Right ventricle myocardium superior (tissue), 1 donor: ENCODE measurements around the gene GAST. TPM values are rescaled to one million over a fixed set of nuclear protein-coding genes. Genes with fewer than 3 reads are reported as not detected.

ENCODE experiments used
- ATAC-seq: fragments of 200-7000 bp; cut with Tn5 transposase; one replicate; pipeline ENCODE4 v1.9.1; 2020; ENCODE audit warnings: mild to moderate bottlenecking; ENCODE audit not compliant: poor library complexity
- DNase-seq: peaks from one replicate; pipeline ENCODE4 v3.0.0-alpha.2; 2020
- intact Hi-C: fragments of 100-400 bp; cut with DNase I; formaldehyde crosslinking; loops from one replicate; pipeline ENCODE4 v1.11.2; 2022
- total RNA-seq: library from RNA; stranded (reverse); fragmentation: NEBNext Ultra II Directional; extraction: Animal tissue kit (Norgen Biotek cat#: 25700); gene quantifications from one replicate; pipeline ENCODE4 v1.2.1, GENCODE V29; 2021
- donor health status: DM: no; HTN: yes; CAD: no; lungs with severe emphysema.

The GAST gene
- total RNA-seq, 1 donor from 2014 or later = not detected

GRCh38 chr17:41734139-41734948 lies 22.2 kb downstream of the GAST start, which contains the start of gene HAP1:
Gene HAP1 (minus strand): TSS chr17:41734643. CDS start chr17:41734634, 9 bp downstream.
- DNase-seq = no peak
- intact Hi-C loops = loop anchor here (10.0 kb wide), 1 partner anchor 150 kb away; no protein-coding TSS in a partner anchor
- ATAC-seq = peak; percentile 36

DNA sequence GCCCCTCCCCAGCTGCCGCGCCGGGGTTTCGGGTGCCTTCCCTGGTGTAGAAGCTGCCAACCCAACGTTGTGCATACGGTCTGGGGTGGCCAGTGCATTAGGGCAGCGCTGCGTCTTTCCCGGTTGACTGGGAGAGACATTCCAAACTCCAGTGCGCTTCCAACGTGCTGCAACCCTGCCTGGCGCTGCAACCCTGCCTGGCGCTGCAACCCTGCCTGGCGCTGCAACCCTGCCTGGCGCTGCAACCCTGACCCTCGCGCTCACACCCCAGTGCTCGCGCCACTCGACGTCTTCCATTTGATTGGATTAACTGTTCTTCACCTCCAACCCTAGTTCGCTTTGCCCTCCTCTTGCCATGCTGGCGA lies 22.8 kb downstream of the GAST start:
- intact Hi-C loops = loop anchor here (10.0 kb wide), 1 partner anchor 150 kb away; no protein-coding TSS in a partner anchor
- no peak for ATAC-seq
- DNase-seq = no peak

GRCh38 chr17:41735744-41736143 lies 23.6 kb downstream of the GAST start:
- ATAC-seq (no peak), DNase-seq (no peak)
- intact Hi-C loops = loop anchor here (10.0 kb wide), 1 partner anchor 149 kb away; no protein-coding TSS in a partner anchor

DNA sequence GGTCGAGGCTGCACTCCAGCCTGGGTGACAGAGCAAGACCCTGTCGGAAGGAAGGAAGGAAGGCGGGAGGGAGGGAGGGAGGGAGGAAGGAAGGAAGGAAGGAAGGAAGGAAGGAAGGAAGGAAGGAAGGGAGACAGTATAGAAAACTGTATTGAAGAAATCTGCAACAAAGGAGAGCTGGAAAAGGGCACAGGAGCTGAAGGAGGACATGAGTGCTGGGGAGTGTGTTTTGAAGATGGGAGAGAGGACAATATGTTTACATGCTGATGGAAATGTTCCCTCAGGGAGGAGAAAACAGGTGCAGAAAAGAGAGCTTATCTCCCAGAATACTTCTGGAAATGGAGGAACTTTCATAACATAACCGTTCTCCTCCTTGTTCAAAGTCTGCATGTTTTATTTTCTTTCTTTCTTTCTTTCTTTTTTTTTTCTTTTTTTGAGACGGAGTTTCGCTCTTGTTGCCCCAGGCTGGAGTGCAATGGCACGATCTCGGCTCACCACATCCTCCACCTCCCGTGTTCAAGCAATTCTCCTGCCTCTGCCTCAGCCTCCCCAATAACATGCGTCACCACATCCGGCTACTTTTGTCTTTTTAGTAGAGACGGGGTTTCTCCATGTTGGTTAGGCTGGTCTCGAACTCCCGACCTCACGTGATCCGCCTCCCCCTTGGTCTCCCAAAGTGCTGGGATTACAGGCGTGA lies 25.0 kb downstream of the GAST start:
- ATAC-seq = no peak
- intact Hi-C loops = loop anchor here (1.0 to 10.0 kb wide), 2 partner anchors 64 to 148 kb away; no protein-coding TSS in a partner anchor
- DNase-seq = no peak

- ATAC-seq (peak; percentile 4), DNase-seq (no peak)
- intact Hi-C loops = loop anchor here (1.0 to 10.0 kb wide), 2 partner anchors 64 to 147 kb away; no protein-coding TSS in a partner anchor
Measured at GRCh38 chr17:41737680-41738023, 25.5 kb downstream of the GAST start.

DNA sequence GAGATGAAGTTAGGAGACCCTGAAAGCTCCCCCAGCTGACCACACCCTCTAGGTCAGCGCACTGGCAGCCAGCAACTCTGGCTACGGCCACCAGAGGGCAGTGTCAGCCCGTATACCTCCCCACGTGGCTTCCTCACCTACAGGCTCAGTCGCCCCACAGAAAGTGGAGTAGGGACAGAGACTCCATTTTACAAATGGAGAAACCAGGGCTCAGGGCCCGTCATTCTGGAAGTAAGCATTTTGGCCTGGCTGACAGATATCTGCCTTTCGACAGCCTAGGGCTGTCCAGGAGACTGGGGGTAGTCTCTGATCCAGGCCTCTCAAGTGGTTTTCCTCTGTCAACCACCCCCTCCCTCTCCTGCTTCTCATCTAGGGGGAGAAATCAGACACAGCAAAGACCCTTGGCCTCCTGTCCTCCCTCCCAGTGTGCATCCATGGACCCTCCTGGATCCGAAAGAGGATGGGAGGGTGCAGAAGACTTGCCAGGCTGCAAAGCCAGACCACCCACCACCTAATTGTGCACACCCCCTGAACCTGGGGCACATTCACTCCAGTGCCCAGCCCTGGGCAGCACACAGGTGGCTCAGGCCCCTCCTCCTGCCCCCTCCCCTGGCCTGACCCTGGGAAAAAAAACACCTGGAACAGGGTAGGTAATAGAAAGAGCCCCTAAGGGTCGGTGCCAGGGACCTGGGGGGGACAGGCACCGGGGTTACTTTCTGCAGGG lies 26.1 kb downstream of the GAST start:
- intact Hi-C loops = loop anchor here (10.0 kb wide), 1 partner anchor 147 kb away; no protein-coding TSS in a partner anchor
- ATAC-seq (peak; percentile 92), DNase-seq (peak; percentile 91)

GRCh38 chr17:41738801-41739112 lies 26.6 kb downstream of the GAST start:
- intact Hi-C loops = loop anchor here (10.0 kb wide), 1 partner anchor 146 kb away; no protein-coding TSS in a partner anchor
- DNase-seq (no peak), ATAC-seq (no peak)

GRCh38 chr17:41739661-41740352 lies 27.7 kb downstream of the GAST start:
- ATAC-seq (no peak), DNase-seq (no peak)
- intact Hi-C loops = loop anchor here (10.0 kb wide), 1 partner anchor 145 kb away; no protein-coding TSS in a partner anchor

DNA sequence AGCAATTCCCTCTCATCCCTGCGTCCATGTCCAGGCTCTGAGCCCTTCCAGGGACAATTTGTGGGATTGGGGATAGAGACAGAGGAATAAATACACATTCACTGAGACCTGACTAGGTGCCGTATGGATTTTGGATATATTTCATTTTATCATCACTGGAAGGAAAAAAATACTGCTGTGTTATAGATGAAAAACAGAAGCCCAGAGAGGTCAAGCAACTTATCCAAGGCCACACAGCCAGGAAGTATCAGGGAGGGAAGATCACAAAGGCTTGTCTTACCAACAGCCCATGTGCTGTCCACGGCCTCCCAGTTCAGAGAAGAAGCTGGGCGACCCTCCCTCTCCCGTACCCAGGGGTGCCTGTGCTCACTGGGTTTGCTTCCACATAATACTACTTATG lies 28.4 kb downstream of the GAST start:
- no peak for DNase-seq
- ATAC-seq = no peak
- intact Hi-C loops = no loop called here

GRCh38 chr17:41741709-41742108 lies 29.6 kb downstream of the GAST start:
- ATAC-seq (no peak), DNase-seq (no peak)
- intact Hi-C loops = no loop called here

GRCh38 chr17:41748275-41748674 lies 36.1 kb downstream of the GAST start:
- intact Hi-C loops = no loop called here
- DNase-seq (no peak), ATAC-seq (no peak)

DNA sequence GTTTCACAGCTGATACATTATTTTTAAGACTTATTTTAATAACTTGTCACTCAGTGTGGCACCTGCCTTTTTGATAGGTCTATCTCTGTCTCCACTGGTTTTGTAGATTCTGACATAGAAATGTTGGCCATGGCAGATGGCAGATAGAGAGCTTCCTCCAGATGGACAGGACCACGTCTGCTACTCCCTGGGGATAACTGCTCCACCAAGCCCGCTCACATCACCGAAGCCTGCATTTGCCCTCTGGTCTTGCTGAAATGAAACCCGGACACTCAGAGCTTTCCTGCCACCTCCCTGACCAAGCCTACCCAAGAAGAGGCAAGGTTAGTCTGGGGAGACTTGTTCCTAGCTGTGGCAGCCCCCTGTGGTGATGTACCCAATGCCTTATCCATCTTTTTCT lies 38.7 kb downstream of the GAST start:
- intact Hi-C loops = no loop called here
- DNase-seq (no peak), ATAC-seq (no peak)

- intact Hi-C loops = no loop called here
- ATAC-seq (no peak), DNase-seq (no peak)
Measured at GRCh38 chr17:41751288-41751687, 39.2 kb downstream of the GAST start.

DNA sequence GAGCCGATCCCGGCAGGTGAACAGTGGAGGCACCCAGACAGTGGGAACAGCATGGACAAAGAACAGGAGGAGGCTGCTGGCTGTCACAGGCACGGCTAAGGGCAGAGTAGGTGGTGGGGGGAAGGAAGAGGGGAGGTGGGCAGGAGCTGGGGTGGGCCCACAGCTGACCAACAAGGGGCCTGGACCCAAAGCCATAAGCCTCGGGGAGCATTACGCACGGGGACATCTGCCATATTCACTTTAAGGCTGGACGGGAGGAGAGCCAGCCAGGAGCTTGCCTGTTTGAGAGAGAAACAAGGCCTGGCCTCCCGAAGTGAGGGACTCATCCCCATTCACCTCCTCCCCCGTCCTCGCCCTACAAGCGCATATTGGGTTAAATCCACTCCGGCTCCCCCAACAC lies 41.9 kb downstream of the GAST start:
- intact Hi-C loops = no loop called here
- DNase-seq (no peak), ATAC-seq (peak; percentile 18)

DNA sequence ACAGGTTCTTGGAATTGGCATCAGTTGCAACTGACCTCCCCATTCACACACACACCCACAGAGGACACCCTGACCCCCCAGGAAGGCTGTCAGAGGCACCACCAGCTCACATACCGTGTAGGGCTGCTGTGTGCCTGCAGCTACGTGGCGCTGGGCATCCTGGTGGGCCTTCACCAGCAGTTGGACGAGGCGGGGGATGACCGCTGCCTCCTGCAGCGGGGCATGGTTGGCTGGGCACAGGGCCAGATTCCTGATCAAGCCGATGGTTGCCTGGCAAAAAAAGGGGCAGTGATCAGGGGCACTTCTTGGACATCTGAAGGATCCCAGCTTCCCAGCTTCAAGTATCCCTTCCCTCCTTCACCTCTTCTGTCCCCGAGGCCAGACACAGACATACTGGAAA lies 46.5 kb downstream of the GAST start:
- no peak for ATAC-seq
- DNase-seq = no peak
- intact Hi-C loops = no loop called here

- intact Hi-C loops = no loop called here
- ATAC-seq (no peak), DNase-seq (no peak)
Measured at GRCh38 chr17:41760878-41761277, 48.7 kb downstream of the GAST start.

DNA sequence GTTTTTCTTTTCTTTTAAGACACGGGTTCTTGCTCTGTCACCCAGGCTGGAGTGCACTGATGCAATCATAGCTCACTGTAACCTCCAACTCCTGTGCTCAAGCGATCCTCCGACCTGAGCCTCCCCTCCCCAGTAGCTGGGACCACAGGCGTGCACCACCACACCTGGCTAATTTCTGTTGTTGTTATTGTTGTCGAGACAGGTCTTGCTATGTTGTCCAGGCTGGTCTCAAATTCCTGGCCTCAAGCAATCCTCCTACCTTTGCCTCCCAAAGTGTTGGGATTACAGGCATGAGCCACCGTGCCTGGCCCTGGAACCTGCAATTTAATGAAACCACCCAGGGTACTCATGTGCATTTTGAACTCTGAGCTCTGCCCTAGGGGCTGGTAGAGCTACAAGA lies 50.3 kb downstream of the GAST start:
- ATAC-seq = no peak
- intact Hi-C loops = no loop called here
- no peak for DNase-seq

- ATAC-seq (no peak), DNase-seq (no peak)
- intact Hi-C loops = no loop called here
Measured at GRCh38 chr17:41762841-41763240, 50.7 kb downstream of the GAST start.

GRCh38 chr17:41763327-41763726 lies 51.2 kb downstream of the GAST start:
- intact Hi-C loops = no loop called here
- DNase-seq (no peak), ATAC-seq (no peak)
